NCI-H1694 treated with DMSO at 0.1 percent for 48 hours (cell line): ENCODE measurements around the gene TMEM141.
"Not testable (repeated sequence)": the region's sequence is repeated elsewhere in the genome, so short reads cannot be mapped to it uniquely, and the experiment has no call there.

Experiments used
- DNase-seq: peaks from one replicate; lab custom pipeline; 2025; lab: John Stamatoyannopoulos, UW

TMEM141 gene

GRCh38 chr9:136794281-136794999, 3.3 kb downstream of the TMEM141 start:
- no peak for DNase-seq

GRCh38 chr9:136795000-136795348, 3.8 kb downstream of the TMEM141 start:
- no peak for DNase-seq

- DNase-seq, result no peak
Observed at GRCh38 chr9:136796238-136796774, 5.2 kb downstream of the TMEM141 start, which contains the start of gene CCDC183. Gene CCDC183 (plus strand): TSS chr9:136796338. CDS start chr9:136796398, 60 bp downstream.

GRCh38 chr9:136796775-136797347, 5.7 kb downstream of the TMEM141 start:
- DNase-seq, result not testable (repeated sequence)

GRCh38 chr9:136798708-136799078, 7.5 kb downstream of the TMEM141 start:
- DNase-seq, result no peak

GRCh38 chr9:136799079-136799853, 8.1 kb downstream of the TMEM141 start:
- no peak for DNase-seq

- peak; percentile 44 for DNase-seq
Observed at GRCh38 chr9:136799854-136800657, 8.9 kb downstream of the TMEM141 start.

GRCh38 chr9:136802321-136802720, 11.2 kb downstream of the TMEM141 start:
- no peak for DNase-seq

GRCh38 chr9:136803009-136803550, 11.9 kb downstream of the TMEM141 start:
- not testable (repeated sequence) for DNase-seq

GRCh38 chr9:136803551-136804508, 12.7 kb downstream of the TMEM141 start:
- peak; percentile 2 for DNase-seq

- DNase-seq, result no peak
Observed at GRCh38 chr9:136804509-136805206, 13.5 kb downstream of the TMEM141 start.

- no peak for DNase-seq
Observed at GRCh38 chr9:136805207-136805740, 14.1 kb downstream of the TMEM141 start.

- DNase-seq, result no peak
Observed at GRCh38 chr9:136806067-136806466, 14.9 kb downstream of the TMEM141 start.

- no peak for DNase-seq
Observed at GRCh38 chr9:136806631-136807201, 15.6 kb downstream of the TMEM141 start.

- DNase-seq, result peak; percentile 24
Observed at GRCh38 chr9:136807281-136808074, 16.3 kb downstream of the TMEM141 start, which contains the start of gene RABL6. Gene RABL6 (plus strand): TSS chr9:136807948. CDS start chr9:136808197, 249 bp downstream.

GRCh38 chr9:136808075-136808805, 17.1 kb downstream of the TMEM141 start:
- DNase-seq, result no peak

- DNase-seq, result peak; percentile 4
Observed at GRCh38 chr9:136808806-136809158, 17.6 kb downstream of the TMEM141 start.
